GM12874 (cell line): ENCODE data around the gene RBPJ.

ENCODE experiments used
- TF ChIP-seq, protein P1 (sequence below): IDR thresholded peaks from 2 replicates; pipeline ENCODE4 v1.5.1; 2011; ENCODE audit warnings: low read depth, mild to moderate bottlenecking, control low read depth, low read length, moderate library complexity; ENCODE audit not compliant: insufficient read depth

The RBPJ gene

DNA sequence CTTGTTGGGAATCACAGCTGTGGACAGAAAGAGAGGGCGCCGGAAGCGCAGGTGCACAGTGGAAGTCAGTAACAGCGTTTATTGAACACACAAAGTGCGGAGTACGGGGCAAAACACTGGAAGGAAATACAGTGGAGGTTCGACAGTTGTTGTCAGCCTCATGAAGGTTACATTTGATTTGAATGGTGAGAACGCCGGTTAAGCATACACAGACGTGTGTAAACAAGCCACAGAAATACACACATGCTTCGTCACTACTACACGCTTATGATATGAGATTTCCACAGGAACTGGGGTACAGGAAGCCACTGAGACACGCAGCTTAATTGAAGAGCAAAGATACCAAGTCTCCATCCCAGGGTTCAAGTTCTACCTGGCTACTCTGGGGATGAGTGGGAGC, 157.5 kb downstream of the RBPJ start:
- TF ChIP-seq, protein P1, sequence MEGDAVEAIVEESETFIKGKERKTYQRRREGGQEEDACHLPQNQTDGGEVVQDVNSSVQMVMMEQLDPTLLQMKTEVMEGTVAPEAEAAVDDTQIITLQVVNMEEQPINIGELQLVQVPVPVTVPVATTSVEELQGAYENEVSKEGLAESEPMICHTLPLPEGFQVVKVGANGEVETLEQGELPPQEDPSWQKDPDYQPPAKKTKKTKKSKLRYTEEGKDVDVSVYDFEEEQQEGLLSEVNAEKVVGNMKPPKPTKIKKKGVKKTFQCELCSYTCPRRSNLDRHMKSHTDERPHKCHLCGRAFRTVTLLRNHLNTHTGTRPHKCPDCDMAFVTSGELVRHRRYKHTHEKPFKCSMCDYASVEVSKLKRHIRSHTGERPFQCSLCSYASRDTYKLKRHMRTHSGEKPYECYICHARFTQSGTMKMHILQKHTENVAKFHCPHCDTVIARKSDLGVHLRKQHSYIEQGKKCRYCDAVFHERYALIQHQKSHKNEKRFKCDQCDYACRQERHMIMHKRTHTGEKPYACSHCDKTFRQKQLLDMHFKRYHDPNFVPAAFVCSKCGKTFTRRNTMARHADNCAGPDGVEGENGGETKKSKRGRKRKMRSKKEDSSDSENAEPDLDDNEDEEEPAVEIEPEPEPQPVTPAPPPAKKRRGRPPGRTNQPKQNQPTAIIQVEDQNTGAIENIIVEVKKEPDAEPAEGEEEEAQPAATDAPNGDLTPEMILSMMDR, result no peak

DNA sequence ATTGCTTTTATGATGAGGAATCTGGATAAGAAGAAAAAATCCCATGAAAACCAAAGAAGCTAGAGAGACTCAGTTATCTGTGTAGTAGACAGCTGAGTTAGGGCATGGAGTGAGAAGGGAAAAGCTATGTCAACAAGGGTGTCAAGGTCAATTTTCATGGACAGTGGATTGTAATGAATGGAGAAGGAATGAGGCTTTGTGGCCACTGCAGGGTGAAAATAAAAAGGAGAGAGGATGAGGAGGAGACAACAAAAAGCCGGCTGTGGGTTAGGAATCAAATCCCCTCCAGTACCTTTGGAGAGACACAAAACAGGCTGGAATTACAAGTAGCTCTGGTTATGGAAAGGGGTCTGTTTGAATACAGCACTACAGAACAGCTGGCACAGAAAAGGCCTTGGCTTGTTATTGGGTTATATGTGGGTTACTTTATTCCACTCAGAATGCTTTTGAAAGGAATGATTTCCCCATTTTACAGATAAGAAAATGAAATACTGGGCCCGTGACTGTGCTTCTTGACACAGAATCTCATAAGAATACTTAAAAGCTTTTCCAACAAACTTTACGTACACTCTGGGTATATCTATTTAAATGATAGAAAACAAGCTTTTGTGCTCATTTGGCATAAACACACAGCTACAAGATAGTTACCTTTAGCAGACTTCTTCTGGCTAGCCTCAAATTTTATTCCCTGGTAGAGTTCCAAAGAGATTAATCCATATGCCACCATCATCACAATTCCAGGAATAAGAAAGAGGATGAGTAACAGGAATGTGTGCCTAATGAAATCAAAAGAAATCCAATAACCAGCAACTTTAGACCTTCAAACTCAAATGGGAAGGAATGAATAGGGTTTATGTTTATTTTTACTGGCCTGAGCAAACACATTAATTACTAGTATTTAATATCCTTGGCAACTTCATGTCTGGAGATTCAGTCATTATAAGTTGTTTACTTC, 162.0 kb downstream of the RBPJ start:
- TF ChIP-seq, protein P1, result no peak

DNA sequence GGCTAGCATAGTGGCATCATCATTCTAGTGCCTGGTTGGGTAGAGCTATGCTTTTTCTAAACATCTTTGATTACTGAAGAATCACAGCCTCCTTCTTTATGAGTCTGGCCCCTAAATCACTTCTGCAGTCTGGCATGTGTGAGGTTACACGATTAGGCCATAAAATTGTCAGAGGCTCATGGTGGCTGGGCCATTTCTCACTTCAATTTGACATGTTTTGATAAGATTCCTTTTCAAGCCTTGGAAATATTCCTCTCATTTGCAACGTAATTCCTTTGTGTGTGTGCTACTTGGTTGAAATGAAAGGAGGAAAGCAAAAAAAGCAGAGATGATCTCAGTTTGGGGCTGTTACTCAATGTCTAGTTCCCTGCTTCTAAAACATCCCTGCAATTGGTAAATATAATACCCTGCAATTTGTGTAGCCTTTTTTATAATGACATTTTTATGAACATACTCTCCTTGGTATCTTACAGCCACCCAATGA, 163.3 kb downstream of the RBPJ start:
- TF ChIP-seq, protein P1, result no peak

DNA sequence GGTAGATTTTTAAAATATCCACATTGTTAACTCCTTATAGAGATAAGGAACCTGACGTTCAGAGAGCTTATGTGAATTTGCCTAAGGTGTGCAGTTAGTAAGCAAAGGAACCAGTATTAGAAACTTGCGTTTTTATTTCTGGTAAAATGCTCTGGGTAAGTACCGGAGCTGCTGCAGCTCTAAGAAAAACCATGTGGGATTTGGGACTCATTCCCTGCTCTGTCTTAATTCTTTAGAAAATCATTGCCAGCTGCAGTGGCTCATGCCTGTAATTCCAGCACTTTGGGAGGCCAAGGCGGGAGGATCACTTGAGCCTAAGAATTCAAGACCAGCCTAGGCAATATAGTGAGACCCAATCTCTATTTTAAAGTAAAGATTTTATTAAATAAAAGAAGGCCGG, 163.7 kb downstream of the RBPJ start:
- TF ChIP-seq, protein P1, result no peak
